ENCODE measurements around the gene CAMK1D. TPM values are rescaled to one million over a fixed set of nuclear protein-coding genes. Genes with fewer than 3 reads are reported as not detected.

Gene CAMK1D
- total RNA-seq, 1 donor, result 11.2 TPM

DNA sequence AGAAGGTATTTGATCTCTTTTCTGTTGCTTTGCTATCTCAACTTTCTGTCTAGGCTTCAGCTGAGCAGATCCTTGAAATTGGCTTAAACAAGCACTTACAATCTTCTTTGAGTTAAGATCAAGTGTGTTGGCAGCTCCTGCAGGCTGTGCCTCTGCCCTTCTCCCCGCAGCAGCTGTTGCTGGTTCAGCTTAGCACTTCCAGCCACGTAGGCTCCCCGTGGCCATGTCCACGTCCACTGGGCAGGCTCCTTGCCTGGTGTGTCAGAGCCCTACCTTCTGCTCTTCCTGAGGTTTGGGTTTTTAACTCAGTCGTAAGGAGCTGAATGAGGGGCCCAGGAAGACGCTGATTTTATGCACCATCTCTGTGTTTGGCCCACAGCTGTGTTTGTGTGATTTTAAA lies 47.2 kb downstream of the CAMK1D start:
- H3K27me3 ChIP-seq (ENCODE audit: insufficient read depth, low read length), result no peaks in the 10 kb centered on the region
- no peak overlapping the region for H2AFZ ChIP-seq (ENCODE audit: low read length)
- H3K27ac ChIP-seq (ENCODE audit: low read depth, low read length), result no peak overlapping the region
- no peaks in the 10 kb centered on the region for H3K79me2 ChIP-seq (ENCODE audit: insufficient read depth, low read length)
- TF ChIP-seq, protein P1, sequence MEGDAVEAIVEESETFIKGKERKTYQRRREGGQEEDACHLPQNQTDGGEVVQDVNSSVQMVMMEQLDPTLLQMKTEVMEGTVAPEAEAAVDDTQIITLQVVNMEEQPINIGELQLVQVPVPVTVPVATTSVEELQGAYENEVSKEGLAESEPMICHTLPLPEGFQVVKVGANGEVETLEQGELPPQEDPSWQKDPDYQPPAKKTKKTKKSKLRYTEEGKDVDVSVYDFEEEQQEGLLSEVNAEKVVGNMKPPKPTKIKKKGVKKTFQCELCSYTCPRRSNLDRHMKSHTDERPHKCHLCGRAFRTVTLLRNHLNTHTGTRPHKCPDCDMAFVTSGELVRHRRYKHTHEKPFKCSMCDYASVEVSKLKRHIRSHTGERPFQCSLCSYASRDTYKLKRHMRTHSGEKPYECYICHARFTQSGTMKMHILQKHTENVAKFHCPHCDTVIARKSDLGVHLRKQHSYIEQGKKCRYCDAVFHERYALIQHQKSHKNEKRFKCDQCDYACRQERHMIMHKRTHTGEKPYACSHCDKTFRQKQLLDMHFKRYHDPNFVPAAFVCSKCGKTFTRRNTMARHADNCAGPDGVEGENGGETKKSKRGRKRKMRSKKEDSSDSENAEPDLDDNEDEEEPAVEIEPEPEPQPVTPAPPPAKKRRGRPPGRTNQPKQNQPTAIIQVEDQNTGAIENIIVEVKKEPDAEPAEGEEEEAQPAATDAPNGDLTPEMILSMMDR (IDR thresholded peaks at IDR 0.05; ENCODE audit: extremely low read depth, low read depth, low read length), result no peak
- DNase-seq (ENCODE audit: insufficient read length, low spot score, missing footprints), result no peak
- no peaks in the 10 kb centered on the region for H3K4me1 ChIP-seq (ENCODE audit: insufficient read depth, low read length)
- no peak overlapping the region for H3K4me2 ChIP-seq (ENCODE audit: insufficient read depth, low read length)
- no peaks in the 10 kb centered on the region for H3K36me3 ChIP-seq (ENCODE audit: insufficient read depth, low read length)
- no peaks in the 10 kb centered on the region for H4K20me1 ChIP-seq (ENCODE audit: insufficient read depth, low read length)
- no peak overlapping the region for H3K4me3 ChIP-seq (ENCODE audit: insufficient read depth, low read length)
- H3K9me3 ChIP-seq (ENCODE audit: low read depth, low read length), result no peaks in the 10 kb centered on the region

DNA sequence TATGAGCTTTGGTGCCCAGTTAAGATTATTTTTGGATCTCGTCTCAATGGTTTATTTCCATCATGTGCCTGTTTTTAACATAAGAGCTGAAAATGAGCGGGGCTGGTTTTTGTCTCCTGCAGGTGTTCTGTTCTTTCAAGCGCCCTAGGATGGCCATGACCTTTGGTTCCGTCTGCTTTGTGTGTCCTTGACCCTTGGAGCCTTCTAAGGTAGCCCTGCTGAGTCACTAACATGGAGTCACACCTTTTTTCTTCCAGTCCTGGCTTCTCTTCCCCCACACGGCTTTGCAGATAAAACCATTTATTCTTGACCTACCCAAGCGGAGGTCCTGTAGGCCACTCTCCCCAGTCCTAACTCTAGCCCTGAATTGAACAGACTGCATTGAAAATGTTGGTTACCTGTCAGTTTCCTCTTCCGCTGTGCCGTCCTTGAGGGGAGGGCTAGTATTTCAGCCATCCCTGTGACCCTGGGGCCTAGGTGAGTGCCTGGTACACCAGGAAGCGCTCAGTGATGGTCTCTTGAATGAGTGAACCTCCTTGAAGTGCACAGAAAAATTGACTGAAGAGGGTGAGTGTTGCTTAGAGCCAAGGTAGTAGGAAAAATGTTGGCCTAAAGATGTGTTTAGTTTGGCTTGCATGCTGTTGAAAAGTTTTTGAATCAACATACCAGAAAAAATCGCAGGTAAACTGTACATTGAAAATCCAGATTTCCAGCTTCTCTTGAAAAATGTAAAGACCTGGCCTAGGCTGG lies 48.0 kb downstream of the CAMK1D start:
- Histone ChIP-seq H3K27ac (ENCODE audit: low read depth, low read length) (no peak overlapping the region), H3K4me3 (ENCODE audit: insufficient read depth, low read length) (no peak overlapping the region), H3K36me3 (ENCODE audit: insufficient read depth, low read length) (no peaks in the 10 kb centered on the region), H3K4me2 (ENCODE audit: insufficient read depth, low read length) (no peak overlapping the region), H3K9me3 (ENCODE audit: low read depth, low read length) (no peaks in the 10 kb centered on the region), H2AFZ (ENCODE audit: low read length) (no peak overlapping the region), H3K79me2 (ENCODE audit: insufficient read depth, low read length) (no peaks in the 10 kb centered on the region), H3K27me3 (ENCODE audit: insufficient read depth, low read length) (no peaks in the 10 kb centered on the region), H4K20me1 (ENCODE audit: insufficient read depth, low read length) (no peaks in the 10 kb centered on the region), H3K4me1 (ENCODE audit: insufficient read depth, low read length) (no peaks in the 10 kb centered on the region)
- DNase-seq (ENCODE audit: insufficient read length, low spot score, missing footprints), result no peak
- TF ChIP-seq, protein P1 (IDR thresholded peaks at IDR 0.05; ENCODE audit: extremely low read depth, low read depth, low read length), result no peak

DNA sequence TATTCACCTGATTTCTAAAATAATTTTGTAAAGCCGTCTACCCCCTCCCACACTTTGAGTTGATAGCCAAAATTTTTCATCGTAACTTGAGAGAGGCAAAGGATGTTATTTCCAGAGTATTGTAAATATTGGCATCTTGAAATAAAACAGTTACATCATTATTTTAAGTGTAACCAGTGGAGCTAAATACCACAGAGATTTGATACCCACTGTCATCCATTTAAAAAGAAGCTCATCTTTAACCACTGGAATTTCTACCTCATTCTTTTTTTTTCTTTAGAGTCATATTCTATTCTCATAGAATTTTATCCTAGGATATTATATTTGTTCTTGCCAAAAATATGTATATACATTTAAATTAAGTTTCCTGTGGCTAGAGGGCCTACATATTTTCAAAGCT lies 48.6 kb downstream of the CAMK1D start:
- DNase-seq (ENCODE audit: insufficient read length, low spot score, missing footprints), result no peak
- Histone ChIP-seq H3K4me3 (ENCODE audit: insufficient read depth, low read length) (no peak overlapping the region), H4K20me1 (ENCODE audit: insufficient read depth, low read length) (no peaks in the 10 kb centered on the region), H3K27me3 (ENCODE audit: insufficient read depth, low read length) (no peaks in the 10 kb centered on the region), H3K4me1 (ENCODE audit: insufficient read depth, low read length) (no peaks in the 10 kb centered on the region), H3K36me3 (ENCODE audit: insufficient read depth, low read length) (no peaks in the 10 kb centered on the region), H3K4me2 (ENCODE audit: insufficient read depth, low read length) (no peak overlapping the region), H2AFZ (ENCODE audit: low read length) (no peak overlapping the region), H3K27ac (ENCODE audit: low read depth, low read length) (no peak overlapping the region), H3K9me3 (ENCODE audit: low read depth, low read length) (no peaks in the 10 kb centered on the region), H3K79me2 (ENCODE audit: insufficient read depth, low read length) (no peaks in the 10 kb centered on the region)
- TF ChIP-seq, protein P1 (IDR thresholded peaks at IDR 0.05; ENCODE audit: extremely low read depth, low read depth, low read length), result no peak

DNA sequence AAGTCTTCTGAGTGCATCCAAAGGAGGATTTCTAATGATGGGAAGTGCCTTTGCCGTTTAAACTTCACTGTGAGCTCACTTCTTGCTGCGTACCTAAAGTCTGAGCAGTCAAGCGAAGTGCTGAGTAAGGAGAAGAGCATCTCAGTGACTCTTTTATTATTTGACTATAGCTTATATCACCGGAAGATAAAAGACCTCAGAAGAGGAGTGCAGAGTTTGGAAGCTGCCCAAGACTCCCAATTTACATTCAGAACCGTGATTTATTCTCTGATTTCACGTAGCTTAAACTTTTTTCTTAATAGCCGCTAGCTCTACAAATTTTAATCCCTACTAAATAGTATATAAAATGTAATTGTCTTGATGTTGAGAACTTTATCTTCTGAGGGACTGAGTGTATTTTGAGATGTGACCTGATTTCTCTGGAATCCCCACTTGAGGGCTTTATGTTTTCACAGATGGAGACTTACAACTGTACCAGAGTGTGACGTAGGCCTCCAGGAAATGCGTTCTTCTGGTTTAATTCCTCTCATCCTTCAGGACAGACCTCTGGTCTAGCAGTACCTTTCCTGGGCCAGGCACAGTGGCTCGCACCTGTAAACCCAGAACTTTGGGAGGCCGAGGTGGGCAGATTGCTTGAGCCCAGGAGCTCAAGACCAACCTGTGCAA lies 51.1 kb downstream of the CAMK1D start:
- Histone ChIP-seq H2AFZ (ENCODE audit: low read length) (no peak overlapping the region), H3K4me2 (ENCODE audit: insufficient read depth, low read length) (no peak overlapping the region), H3K4me1 (ENCODE audit: insufficient read depth, low read length) (no peaks in the 10 kb centered on the region), H3K27ac (ENCODE audit: low read depth, low read length) (peak overlapping the region; percentile 5), H3K36me3 (ENCODE audit: insufficient read depth, low read length) (no peaks in the 10 kb centered on the region), H3K27me3 (ENCODE audit: insufficient read depth, low read length) (no peaks in the 10 kb centered on the region), H3K4me3 (ENCODE audit: insufficient read depth, low read length) (no peak overlapping the region), H3K9me3 (ENCODE audit: low read depth, low read length) (no peaks in the 10 kb centered on the region), H3K79me2 (ENCODE audit: insufficient read depth, low read length) (no peaks in the 10 kb centered on the region), H4K20me1 (ENCODE audit: insufficient read depth, low read length) (no peaks in the 10 kb centered on the region)
- TF ChIP-seq, protein P1 (IDR thresholded peaks at IDR 0.05; ENCODE audit: extremely low read depth, low read depth, low read length), result no peak
- no peak for DNase-seq (ENCODE audit: insufficient read length, low spot score, missing footprints)

Data from osteoblast (primary cell).